Measurements from ENCODE around the gene MUC5B.
"Not testable (repeated sequence)": the region's sequence is repeated elsewhere in the genome, so short reads cannot be mapped to it uniquely, and the experiment has no call there.

The MUC5B gene

GRCh38 chr11:1239596-1240205, 16.8 kb downstream of the MUC5B start:
- no peak overlapping the region for H3K4me3 ChIP-seq (ENCODE audit: low read depth, low read length)
- TF ChIP-seq CTCF (IDR thresholded peaks at IDR 0.05; ENCODE audit: borderline replicate concordance, insufficient read depth, low read depth, low read length) = no peak

DNA sequence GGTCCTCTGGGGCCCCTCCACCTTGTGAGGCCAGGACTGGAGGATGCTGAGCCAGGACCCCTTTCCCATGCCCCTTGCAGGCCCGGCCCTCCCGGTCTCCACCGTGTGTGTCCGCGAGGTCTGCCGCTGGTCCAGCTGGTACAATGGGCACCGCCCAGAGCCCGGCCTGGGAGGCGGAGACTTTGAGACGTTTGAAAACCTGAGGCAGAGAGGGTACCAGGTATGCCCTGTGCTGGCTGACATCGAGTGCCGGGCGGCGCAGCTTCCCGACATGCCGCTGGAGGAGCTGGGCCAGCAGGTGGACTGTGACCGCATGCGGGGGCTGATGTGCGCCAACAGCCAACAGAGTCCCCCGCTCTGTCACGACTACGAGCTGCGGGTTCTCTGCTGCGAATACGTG, 17.9 kb downstream of the MUC5B start:
- H3K4me3 ChIP-seq (ENCODE audit: low read depth, low read length) = no peak overlapping the region
- TF ChIP-seq CTCF (IDR thresholded peaks at IDR 0.05; ENCODE audit: borderline replicate concordance, insufficient read depth, low read depth, low read length) = no peak

GRCh38 chr11:1241706-1242105, 18.8 kb downstream of the MUC5B start:
- TF ChIP-seq CTCF (IDR thresholded peaks at IDR 0.05; ENCODE audit: borderline replicate concordance, insufficient read depth, low read depth, low read length) = no peak

DNA sequence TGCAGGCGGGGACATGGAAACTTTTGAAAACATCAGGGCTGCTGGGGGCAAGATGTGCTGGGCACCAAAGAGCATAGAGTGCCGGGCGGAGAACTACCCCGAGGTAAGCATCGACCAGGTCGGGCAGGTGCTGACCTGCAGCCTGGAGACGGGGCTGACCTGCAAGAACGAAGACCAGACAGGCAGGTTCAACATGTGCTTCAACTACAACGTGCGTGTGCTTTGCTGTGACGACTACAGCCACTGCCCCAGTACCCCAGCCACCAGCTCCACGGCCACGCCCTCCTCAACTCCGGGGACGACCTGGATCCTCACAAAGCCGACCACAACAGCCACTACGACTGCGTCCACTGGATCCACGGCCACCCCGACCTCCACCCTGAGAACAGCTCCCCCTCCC, 19.4 kb downstream of the MUC5B start:
- H3K4me3 ChIP-seq (ENCODE audit: low read depth, low read length) = no peak overlapping the region
- no peak for TF ChIP-seq CTCF (IDR thresholded peaks at IDR 0.05; ENCODE audit: borderline replicate concordance, insufficient read depth, low read depth, low read length)

More at GRCh38 chr11:1241706-1242105, 18.8 kb downstream of the MUC5B start:
- H3K4me3 ChIP-seq (ENCODE audit: low read depth, low read length) = no peak overlapping the region

GRCh38 chr11:1242751-1243150, 19.9 kb downstream of the MUC5B start:
- H3K4me3 ChIP-seq (ENCODE audit: low read depth, low read length) = not testable (repeated sequence)

- not testable (repeated sequence) for H3K4me3 ChIP-seq (ENCODE audit: low read depth, low read length)
Observed at GRCh38 chr11:1243521-1243920, 20.7 kb downstream of the MUC5B start.

DNA sequence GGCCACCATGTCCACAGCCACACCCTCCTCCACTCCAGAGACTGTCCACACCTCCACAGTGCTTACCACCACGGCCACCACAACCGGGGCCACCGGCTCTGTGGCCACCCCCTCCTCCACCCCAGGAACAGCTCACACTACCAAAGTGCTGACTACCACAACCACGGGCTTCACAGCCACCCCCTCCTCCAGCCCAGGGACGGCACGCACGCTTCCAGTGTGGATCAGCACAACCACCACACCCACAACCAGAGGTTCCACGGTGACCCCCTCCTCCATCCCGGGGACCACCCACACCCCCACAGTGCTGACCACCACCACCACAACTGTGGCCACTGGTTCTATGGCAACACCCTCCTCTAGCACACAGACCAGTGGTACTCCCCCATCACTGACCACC, 21.7 kb downstream of the MUC5B start:
- H3K4me3 ChIP-seq (ENCODE audit: low read depth, low read length) = not testable (repeated sequence)

GRCh38 chr11:1245717-1246116, 22.9 kb downstream of the MUC5B start:
- H3K4me3 ChIP-seq (ENCODE audit: low read depth, low read length) = not testable (repeated sequence)

DNA sequence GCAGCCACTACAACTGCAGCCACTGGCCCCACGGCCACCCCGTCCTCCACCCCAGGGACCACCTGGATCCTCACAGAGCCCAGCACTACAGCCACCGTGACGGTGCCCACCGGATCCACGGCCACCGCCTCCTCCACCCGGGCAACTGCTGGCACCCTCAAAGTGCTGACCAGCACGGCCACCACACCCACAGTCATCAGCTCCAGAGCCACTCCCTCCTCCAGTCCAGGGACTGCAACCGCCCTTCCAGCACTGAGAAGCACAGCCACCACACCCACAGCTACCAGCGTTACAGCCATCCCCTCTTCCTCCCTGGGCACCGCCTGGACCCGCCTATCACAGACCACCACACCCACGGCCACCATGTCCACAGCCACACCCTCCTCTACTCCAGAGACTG, 23.4 kb downstream of the MUC5B start:
- not testable (repeated sequence) for H3K4me3 ChIP-seq (ENCODE audit: low read depth, low read length)

- H3K4me3 ChIP-seq (ENCODE audit: low read depth, low read length) = not testable (repeated sequence)
Observed at GRCh38 chr11:1247026-1247425, 24.2 kb downstream of the MUC5B start.

GRCh38 chr11:1248951-1249350, 26.1 kb downstream of the MUC5B start:
- not testable (repeated sequence) for H3K4me3 ChIP-seq (ENCODE audit: low read depth, low read length)

DNA sequence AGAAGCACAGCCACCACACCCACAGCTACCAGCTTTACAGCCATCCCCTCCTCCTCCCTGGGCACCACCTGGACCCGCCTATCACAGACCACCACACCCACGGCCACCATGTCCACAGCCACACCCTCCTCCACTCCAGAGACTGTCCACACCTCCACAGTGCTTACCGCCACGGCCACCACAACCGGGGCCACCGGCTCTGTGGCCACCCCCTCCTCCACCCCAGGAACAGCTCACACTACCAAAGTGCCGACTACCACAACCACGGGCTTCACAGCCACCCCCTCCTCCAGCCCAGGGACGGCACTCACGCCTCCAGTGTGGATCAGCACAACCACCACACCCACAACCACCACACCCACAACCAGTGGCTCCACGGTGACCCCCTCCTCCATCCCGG, 27.5 kb downstream of the MUC5B start:
- not testable (repeated sequence) for H3K4me3 ChIP-seq (ENCODE audit: low read depth, low read length)
